ENCODE results near the gene RNFT2. TPM values are rescaled to one million over a fixed set of nuclear protein-coding genes. Genes with fewer than 3 reads are reported as not detected.

RNFT2 gene
- polyA plus RNA-seq, 1 donor from 2014 or later: 20.6 TPM

GRCh38 chr12:116727891-116728290 is 10.2 kb upstream of the RNFT2 start:
- Histone ChIP-seq H3K9me2 (ENCODE audit: insufficient read depth, low read length) (no peaks in the 10 kb centered on the region), H3K27me3 (ENCODE audit: insufficient read depth, low read depth, low read length) (no peaks in the 10 kb centered on the region), H3K79me2 (replicated peaks; ENCODE audit: insufficient read depth, low read length) (peaks cover 4% of the 10 kb centered on the region), H3K36me3 (ENCODE audit: insufficient read depth, low read length) (no peaks in the 10 kb centered on the region), H2AFZ (ENCODE audit: low read depth, low read length) (no peak overlapping the region), H3F3A (ENCODE audit: insufficient read depth, low read length, poor library complexity, severe bottlenecking) (no peaks in the 10 kb centered on the region), H3K9ac (ENCODE audit: low read length) (no peak overlapping the region), H3K4me2 (ENCODE audit: low read length) (no peak overlapping the region), H3K4me3 (ENCODE audit: low read length) (no peak overlapping the region), H4K20me1 (ENCODE audit: insufficient read depth) (no peaks in the 10 kb centered on the region), H3K27ac (ENCODE audit: low read length) (no peak overlapping the region), H3K9me3 (ENCODE audit: low read length) (no peaks in the 10 kb centered on the region)
- TF ChIP-seq EZH2 (IDR thresholded peaks at IDR 0.05; ENCODE audit: borderline replicate concordance, insufficient read depth, low read length, poor library complexity, severe bottlenecking) (no peak), TAF1 (IDR thresholded peaks at IDR 0.05; ENCODE audit: low read depth) (no peak), REST (IDR thresholded peaks at IDR 0.05; ENCODE audit: borderline replicate concordance) (no peak), SMC3 (conservative IDR thresholded peaks at IDR 0.05; ENCODE audit: poor library complexity) (no peak), EP300 (conservative IDR thresholded peaks at IDR 0.05; ENCODE audit: poor library complexity, severe bottlenecking) (no peak), CTCF (IDR thresholded peaks at IDR 0.05; ENCODE audit: poor library complexity, severe bottlenecking) (no peak), MXI1 (conservative IDR thresholded peaks at IDR 0.05; ENCODE audit: poor library complexity, severe bottlenecking) (no peak)

- Histone ChIP-seq H3K4me2 (ENCODE audit: low read length) (no peak overlapping the region), H4K20me1 (ENCODE audit: insufficient read depth) (no peaks in the 10 kb centered on the region), H3K79me2 (replicated peaks; ENCODE audit: insufficient read depth, low read length) (peaks cover 14% of the 10 kb centered on the region), H3K9me2 (ENCODE audit: insufficient read depth, low read length) (no peaks in the 10 kb centered on the region), H3K27ac (ENCODE audit: low read length) (no peak overlapping the region), H3K4me3 (ENCODE audit: low read length) (no peak overlapping the region), H3K36me3 (ENCODE audit: insufficient read depth, low read length) (no peaks in the 10 kb centered on the region), H3F3A (ENCODE audit: insufficient read depth, low read length, poor library complexity, severe bottlenecking) (no peaks in the 10 kb centered on the region), H3K9ac (ENCODE audit: low read length) (no peak overlapping the region), H3K9me3 (ENCODE audit: low read length) (no peaks in the 10 kb centered on the region), H3K27me3 (ENCODE audit: insufficient read depth, low read depth, low read length) (no peaks in the 10 kb centered on the region), H2AFZ (ENCODE audit: low read depth, low read length) (no peak overlapping the region)
- TF ChIP-seq SMC3 (conservative IDR thresholded peaks at IDR 0.05; ENCODE audit: poor library complexity) (no peak), MXI1 (conservative IDR thresholded peaks at IDR 0.05; ENCODE audit: poor library complexity, severe bottlenecking) (no peak), TAF1 (IDR thresholded peaks at IDR 0.05; ENCODE audit: low read depth) (no peak), POLR2AphosphoS5 (IDR thresholded peaks at IDR 0.05) (no peak), CTCF (IDR thresholded peaks at IDR 0.05; ENCODE audit: poor library complexity, severe bottlenecking) (no peak), RAD21 (conservative IDR thresholded peaks at IDR 0.05) (no peak), EP300 (conservative IDR thresholded peaks at IDR 0.05; ENCODE audit: poor library complexity, severe bottlenecking) (no peak)
Measured at GRCh38 chr12:116731801-116732200, 6.3 kb upstream of the RNFT2 start.

All from neural cell (in vitro differentiated cells).